ENCODE results near the gene MTMR8.

MTMR8 gene

GRCh38 chrX:64291123-64291522 is 104.1 kb downstream of the MTMR8 start:
- no peak for DNase-seq

- DNase-seq, result no peak
These were observed 130.0 kb downstream of the MTMR8 start for GRCh38 chrX:64265265-64265664.

- DNase-seq, result no peak
These were observed 164.9 kb downstream of the MTMR8 start, which contains the start of gene ASB12 for GRCh38 chrX:64230123-64230970. Gene ASB12, minus strand, starts transcription at chrX:64230607. Its CDS starts 4,957 bp downstream, at chrX:64225650.

GRCh38 chrX:64229154-64229553 is 166.1 kb downstream of the MTMR8 start:
- DNase-seq, result no peak
